Esophagus muscularis mucosa (tissue), 4 donors: ENCODE results near the gene ACTN4. TPM values are rescaled to one million over a fixed set of nuclear protein-coding genes. Genes with fewer than 3 reads are reported as not detected.

Experiments used
- DNase-seq: peaks from one replicate; pipeline ENCODE4 v3.0.0-alpha.2; 2017; ENCODE audit errors: extremely low spot score
- H3K27ac ChIP-seq, 4 donors: fragments of 200-600 bp; sonication (generic); replicated peaks in 1 of 4; 1 replicate in 3 of 4; 2 replicates in 1 of 4; pipeline ENCODE4 v1.5.1; 2016 to 2019; ENCODE audit warnings: mild to moderate bottlenecking in 1 of 4
- H3K27me3 ChIP-seq, 4 donors: fragments of 200-600 bp; sonication (generic); one replicate each; pipeline versions ENCODE4 v1.5.1 to v1.6.0; 2016 to 2019
- H3K36me3 ChIP-seq, 4 donors: fragments of 200-600 bp; sonication (generic); one replicate each; pipeline ENCODE4 v1.5.1; 2016 to 2019
- H3K4me1 ChIP-seq, 4 donors: fragments of 200-600 bp; sonication (generic); one replicate each; pipeline ENCODE4 v1.5.1; 2016 to 2019
- H3K4me3 ChIP-seq, 4 donors: fragments of 200-600 bp; sonication (generic); 1 replicate in 2 of 4; 2 replicates in 2 of 4; pipeline ENCODE4 v1.5.1; 2016 to 2019; ENCODE audit warnings: mild to moderate bottlenecking in 4 of 4, moderate library complexity in 1 of 4
- H3K9me3 ChIP-seq, 4 donors: fragments of 200-600 bp; sonication (generic); 1 replicate in 3 of 4; 2 replicates in 1 of 4; pipeline ENCODE4 v1.5.1; 2016 to 2019
- EP300 ChIP-seq: sonication (generic); formaldehyde crosslinking; IDR thresholded peaks from one replicate; pipeline ENCODE4 v1.6.1; 2017; ENCODE audit warnings: antibody characterized with exemption
- POLR2A ChIP-seq: fragments of 450-650 bp; IDR thresholded peaks from one replicate; pipeline ENCODE4 v1.6.1; 2017; ENCODE audit warnings: antibody characterized with exemption, moderate library complexity, mild to moderate bottlenecking, low read depth
- POLR2AphosphoS5 ChIP-seq, 2 donors: sonication (generic); formaldehyde crosslinking; IDR thresholded peaks; one replicate each; pipeline ENCODE4 v1.6.1; 2017; ENCODE audit warnings: antibody characterized with exemption in 2 of 2
- WGBS: methylation state at CpG from one replicate; pipeline ENCODE4 v1.1.5; 2018; 5-methylcytosine and 5-hydroxymethylcytosine counted together
- intact Hi-C: fragments of 100-400 bp; cut with DNase I; formaldehyde crosslinking; loops from one replicate; pipeline ENCODE4 v1.15.1; 2023
- total RNA-seq, 4 donors: library from RNA; depleted of rRNA; stranded (reverse); fragments of >200 nt; gene quantifications; one replicate each; pipeline versions ENCODE4 v1.1.0 to v1.2.1, GENCODE V29; 2016
- TF ChIP-seq, protein P1 (sequence below), 3 experiments: fragments of 200-600 bp in 2 of 3; fragments of 450-650 bp in 1 of 3; sonication (generic) in 2 of 3; IDR thresholded peaks; one replicate each; pipeline ENCODE4 v1.5.1; 2017 to 2019; ENCODE audit warnings: antibody characterized with exemption in 3 of 3, mild to moderate bottlenecking in 2 of 3, moderate library complexity in 1 of 3

The ACTN4 gene
- total RNA-seq, 4 donors from 2014 or later, result 416 to 816 (median 598) TPM

DNA sequence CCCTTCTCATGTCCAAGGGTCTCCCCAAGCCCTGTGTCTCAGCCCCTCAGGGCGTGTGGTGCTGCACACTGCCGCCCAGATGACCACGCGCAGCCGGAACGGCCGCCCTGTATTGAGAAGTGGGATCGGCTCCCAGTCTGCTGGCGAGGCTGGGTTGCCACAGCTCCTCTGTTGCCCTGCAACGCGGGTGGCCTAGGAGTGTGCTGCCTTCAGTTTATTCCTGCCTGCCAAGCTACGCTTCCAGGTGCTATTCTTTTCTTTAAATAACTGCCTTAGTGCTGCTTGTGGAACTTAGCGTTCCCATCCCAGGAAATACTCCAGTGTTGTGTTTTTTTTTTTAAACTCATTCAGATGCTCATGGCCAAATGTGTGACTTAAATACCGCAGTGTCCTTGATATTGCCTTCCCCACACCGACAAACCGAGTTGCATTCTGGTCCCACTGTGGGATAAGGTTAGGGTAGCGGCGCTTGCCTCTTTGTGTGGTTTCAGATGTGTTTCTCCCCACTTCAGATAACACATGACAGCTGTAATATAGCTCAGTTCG is 16.6 kb downstream of the ACTN4 start:
- H3K9me3 ChIP-seq, result no peaks in the 10 kb centered on the region
- intact Hi-C loops, result no loop called here
- DNase-seq, result no peak
- H3K4me3 ChIP-seq, result peak overlapping the region; percentile 17 to 31 (median 26)
- no peaks in the 10 kb centered on the region for H3K27me3 ChIP-seq
- peak overlapping the region; percentile 92 to 99 (median 98) for H3K27ac ChIP-seq
- H3K36me3 ChIP-seq, result peaks cover 0 to 9% (median 2%) of the 10 kb centered on the region in 4 donors
- TF ChIP-seq, protein P1, sequence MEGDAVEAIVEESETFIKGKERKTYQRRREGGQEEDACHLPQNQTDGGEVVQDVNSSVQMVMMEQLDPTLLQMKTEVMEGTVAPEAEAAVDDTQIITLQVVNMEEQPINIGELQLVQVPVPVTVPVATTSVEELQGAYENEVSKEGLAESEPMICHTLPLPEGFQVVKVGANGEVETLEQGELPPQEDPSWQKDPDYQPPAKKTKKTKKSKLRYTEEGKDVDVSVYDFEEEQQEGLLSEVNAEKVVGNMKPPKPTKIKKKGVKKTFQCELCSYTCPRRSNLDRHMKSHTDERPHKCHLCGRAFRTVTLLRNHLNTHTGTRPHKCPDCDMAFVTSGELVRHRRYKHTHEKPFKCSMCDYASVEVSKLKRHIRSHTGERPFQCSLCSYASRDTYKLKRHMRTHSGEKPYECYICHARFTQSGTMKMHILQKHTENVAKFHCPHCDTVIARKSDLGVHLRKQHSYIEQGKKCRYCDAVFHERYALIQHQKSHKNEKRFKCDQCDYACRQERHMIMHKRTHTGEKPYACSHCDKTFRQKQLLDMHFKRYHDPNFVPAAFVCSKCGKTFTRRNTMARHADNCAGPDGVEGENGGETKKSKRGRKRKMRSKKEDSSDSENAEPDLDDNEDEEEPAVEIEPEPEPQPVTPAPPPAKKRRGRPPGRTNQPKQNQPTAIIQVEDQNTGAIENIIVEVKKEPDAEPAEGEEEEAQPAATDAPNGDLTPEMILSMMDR (IDR thresholded peaks at IDR 0.05), result no peak
- TF ChIP-seq POLR2A (no peak), POLR2AphosphoS5 (IDR thresholded peaks at IDR 0.05) (peak; percentile 96 to 98), EP300 (peak; percentile 82)
- H3K4me1 ChIP-seq, result peaks cover 99 to 100% (median 100%) of the 10 kb centered on the region in 4 donors
- 22% methylated on average over 12 of the region's 19 CpGs for WGBS

DNA sequence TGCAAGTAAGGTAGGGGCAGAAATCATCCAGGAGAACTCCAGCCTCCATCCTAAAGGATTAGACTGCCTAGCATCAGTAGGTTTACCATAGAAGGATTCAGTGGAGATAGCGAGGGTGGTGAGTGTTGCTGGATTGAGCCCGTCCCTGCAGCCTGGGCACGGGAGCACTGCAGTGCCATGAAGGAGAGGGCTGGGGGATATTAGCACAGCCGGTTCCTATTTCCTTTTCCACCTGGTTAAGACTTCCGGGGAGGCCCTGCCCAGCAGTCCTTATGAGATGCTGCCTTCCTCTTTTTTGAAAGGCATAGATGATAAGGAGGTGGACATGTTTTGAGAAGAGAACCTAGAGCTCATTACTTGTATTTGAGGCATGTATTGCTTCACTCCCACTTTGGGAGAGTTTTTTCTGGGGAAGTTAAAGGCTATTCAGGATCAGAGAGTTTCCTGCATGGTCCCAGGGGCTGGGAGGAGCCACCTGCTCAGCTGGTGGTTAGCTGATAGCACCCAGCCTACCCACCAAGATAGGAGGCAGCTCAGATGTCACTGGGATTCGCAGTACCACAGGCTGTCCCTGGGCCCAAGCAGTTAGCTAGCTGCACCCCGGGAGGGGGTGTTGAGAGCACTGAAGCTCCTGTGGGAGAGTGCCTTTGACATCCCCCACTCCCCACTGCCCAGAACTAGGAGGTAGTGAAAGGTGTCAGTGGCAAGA is 17.2 kb downstream of the ACTN4 start:
- Histone ChIP-seq H3K9me3 (no peaks in the 10 kb centered on the region), H3K4me1 (peaks cover 99 to 100% (median 100%) of the 10 kb centered on the region in 4 donors), H3K36me3 (peaks cover 0 to 9% (median 2%) of the 10 kb centered on the region in 4 donors), H3K27ac (peak overlapping the region; percentile 92 to 99 (median 98)), H3K4me3 (peak overlapping the region; percentile 17 to 31 (median 26)), H3K27me3 (no peaks in the 10 kb centered on the region)
- intact Hi-C loops, result no loop called here
- 19% methylated on average over 5 of the region's 7 CpGs for WGBS
- no peak for TF ChIP-seq POLR2AphosphoS5 (IDR thresholded peaks at IDR 0.05)
- TF ChIP-seq, protein P1 (IDR thresholded peaks at IDR 0.05), result no peak
- no peak for TF ChIP-seq EP300
- no peak for TF ChIP-seq POLR2A
- DNase-seq, result no peak

DNA sequence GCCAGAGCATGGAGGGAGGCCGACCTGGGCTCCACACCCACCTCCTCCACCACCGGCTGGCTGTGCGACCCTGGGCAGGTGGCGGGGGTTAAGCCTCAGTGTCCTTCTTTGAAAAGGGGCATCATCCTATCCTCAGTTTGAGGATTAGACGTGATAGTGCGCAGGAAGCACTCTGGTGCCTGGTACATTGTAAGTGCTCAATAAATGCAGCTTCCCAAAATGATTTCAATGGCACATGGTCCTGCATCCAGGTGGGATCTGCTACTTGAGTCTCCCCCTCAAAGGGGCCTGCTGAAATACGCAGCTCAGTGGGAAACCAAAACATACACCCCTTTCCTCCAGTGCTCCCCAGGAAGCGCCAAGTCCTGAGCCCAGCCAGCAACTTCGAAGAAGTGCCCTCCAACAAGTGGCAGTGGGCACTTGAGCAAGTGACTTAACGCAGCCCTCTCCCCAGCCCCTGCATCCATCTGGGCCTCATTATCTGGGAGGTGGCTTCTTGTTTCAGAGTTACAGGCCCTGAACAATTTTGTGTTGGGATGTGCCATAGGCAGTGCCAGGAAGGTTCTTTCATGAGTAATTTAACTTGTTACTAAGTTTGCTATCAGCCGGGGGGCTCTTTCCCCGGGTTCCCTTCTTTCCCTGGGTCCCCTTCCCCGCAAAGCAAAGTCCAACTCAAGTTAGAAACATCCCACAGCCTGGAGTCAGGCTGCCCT is 17.9 kb downstream of the ACTN4 start:
- intact Hi-C loops, result no loop called here
- no peak for TF ChIP-seq EP300
- no peak for TF ChIP-seq POLR2A
- no peak for TF ChIP-seq POLR2AphosphoS5 (IDR thresholded peaks at IDR 0.05)
- TF ChIP-seq, protein P1 (IDR thresholded peaks at IDR 0.05), result no peak
- no peaks in the 10 kb centered on the region for H3K9me3 ChIP-seq
- peaks cover 0 to 9% (median 2%) of the 10 kb centered on the region in 4 donors for H3K36me3 ChIP-seq
- no peak for DNase-seq
- H3K4me1 ChIP-seq, result peaks cover 99 to 100% (median 100%) of the 10 kb centered on the region in 4 donors
- H3K27me3 ChIP-seq, result no peaks in the 10 kb centered on the region
- H3K27ac ChIP-seq, result peak overlapping the region; percentile 92 to 99 (median 98)
- peak overlapping the region; percentile 17 to 31 (median 26) for H3K4me3 ChIP-seq
- WGBS, result 65% methylated on average over 12 of the region's 13 CpGs

DNA sequence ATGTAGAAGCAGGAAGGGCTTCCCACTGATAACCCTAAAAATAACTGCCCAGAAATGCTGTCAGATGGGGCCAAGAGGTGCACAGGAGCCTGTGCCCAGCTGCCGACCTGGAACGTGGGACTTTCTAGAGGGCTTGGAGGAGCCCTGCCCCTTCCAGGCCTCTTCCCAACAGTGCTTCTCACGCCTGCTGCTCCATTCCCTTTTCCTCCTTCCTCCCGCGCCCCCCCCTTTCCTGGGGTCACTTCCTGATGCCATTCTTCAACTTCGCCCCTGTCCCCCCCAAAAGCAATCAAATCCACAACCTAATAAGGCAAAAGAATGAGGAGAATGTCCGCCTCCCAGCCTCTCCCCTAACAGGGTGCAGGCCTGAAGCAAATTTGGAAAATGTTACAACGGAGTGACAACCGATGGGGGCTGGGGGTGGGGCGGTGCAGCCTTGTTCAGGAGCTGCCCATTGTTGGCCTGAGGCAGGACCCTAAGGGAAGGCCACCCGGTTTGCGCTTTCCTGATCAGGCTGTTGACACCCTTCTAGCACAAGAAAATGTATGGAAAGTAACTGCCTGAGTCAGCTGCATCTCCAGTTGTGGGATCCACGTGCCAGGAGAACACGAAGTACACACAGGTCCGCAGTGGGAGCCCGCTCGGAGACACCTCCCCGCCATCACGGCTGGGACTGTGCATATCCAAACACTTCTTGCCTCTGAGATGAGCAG is 18.7 kb downstream of the ACTN4 start:
- TF ChIP-seq POLR2A, result no peak
- TF ChIP-seq, protein P1 (IDR thresholded peaks at IDR 0.05), result no peak
- peak; percentile 44 to 76 for TF ChIP-seq POLR2AphosphoS5 (IDR thresholded peaks at IDR 0.05)
- H3K4me3 ChIP-seq, result peak overlapping the region in 1 of 4 donors; percentile 19
- peaks cover 99 to 100% (median 100%) of the 10 kb centered on the region in 4 donors for H3K4me1 ChIP-seq
- 29% methylated on average over 17 of the region's 19 CpGs for WGBS
- no peaks in the 10 kb centered on the region for H3K9me3 ChIP-seq
- no peaks in the 10 kb centered on the region for H3K27me3 ChIP-seq
- intact Hi-C loops, result no loop called here
- DNase-seq, result no peak
- peaks cover 0 to 3% (median 0%) of the 10 kb centered on the region in 4 donors for H3K36me3 ChIP-seq
- peak overlapping the region; percentile 92 to 99 (median 98) for H3K27ac ChIP-seq
